ENCODE results near the gene AIG1.
"Not testable (repeated sequence)": the region's sequence is repeated elsewhere in the genome, so short reads cannot be mapped to it uniquely, and the experiment has no call there.

Gene AIG1

GRCh38 chr6:143135325-143135724, 74.6 kb downstream of the AIG1 start:
- Histone ChIP-seq H3K9ac (ENCODE audit: low read length) (no peak overlapping the region), H3K4me1 (ENCODE audit: insufficient read depth, low read length) (no peaks in the 10 kb centered on the region), H3K27ac (ENCODE audit: low read depth, low read length) (no peak overlapping the region), H3K4me3 (ENCODE audit: low read depth in 1 of 2, low read length in 2 of 2) (no peak overlapping the region), H3K36me3 (ENCODE audit: insufficient read depth, low read length) (no peaks in the 10 kb centered on the region), H3K27me3 (ENCODE audit: control insufficient read depth in 1 of 2, insufficient read depth in 2 of 2, low read length in 2 of 2) (no peaks in the 10 kb centered on the region), H3K9me3 (ENCODE audit: low read length) (no peaks in the 10 kb centered on the region)

- no peaks in the 10 kb centered on the region for H3K9me3 ChIP-seq (ENCODE audit: low read length)
- no peaks in the 10 kb centered on the region for H3K36me3 ChIP-seq (ENCODE audit: insufficient read depth, low read length)
- H3K4me3 ChIP-seq (ENCODE audit: low read depth in 1 of 2, low read length in 2 of 2) = no peak overlapping the region
- H3K27me3 ChIP-seq (ENCODE audit: control insufficient read depth in 1 of 2, insufficient read depth in 2 of 2, low read length in 2 of 2) = no peaks in the 10 kb centered on the region
- no peak overlapping the region for H3K27ac ChIP-seq (ENCODE audit: low read depth, low read length)
- H3K4me1 ChIP-seq (ENCODE audit: insufficient read depth, low read length) = peaks cover 4% of the 10 kb centered on the region
- no peak overlapping the region for H3K9ac ChIP-seq (ENCODE audit: low read length)
Observed at GRCh38 chr6:143135797-143136561, 75.3 kb downstream of the AIG1 start.

GRCh38 chr6:143136647-143137046, 76.0 kb downstream of the AIG1 start:
- Histone ChIP-seq H3K4me3 (ENCODE audit: low read depth in 1 of 2, low read length in 2 of 2) (no peak overlapping the region), H3K4me1 (ENCODE audit: insufficient read depth, low read length) (peaks cover 9% of the 10 kb centered on the region), H3K27me3 (ENCODE audit: control insufficient read depth in 1 of 2, insufficient read depth in 2 of 2, low read length in 2 of 2) (no peaks in the 10 kb centered on the region), H3K9ac (ENCODE audit: low read length) (no peak overlapping the region), H3K27ac (ENCODE audit: low read depth, low read length) (no peak overlapping the region), H3K9me3 (ENCODE audit: low read length) (no peaks in the 10 kb centered on the region), H3K36me3 (ENCODE audit: insufficient read depth, low read length) (no peaks in the 10 kb centered on the region)

- peaks cover 9% of the 10 kb centered on the region for H3K4me1 ChIP-seq (ENCODE audit: insufficient read depth, low read length)
- H3K9me3 ChIP-seq (ENCODE audit: low read length) = no peaks in the 10 kb centered on the region
- no peak overlapping the region for H3K4me3 ChIP-seq (ENCODE audit: low read depth in 1 of 2, low read length in 2 of 2)
- H3K9ac ChIP-seq (ENCODE audit: low read length) = no peak overlapping the region
- no peak overlapping the region for H3K27ac ChIP-seq (ENCODE audit: low read depth, low read length)
- no peaks in the 10 kb centered on the region for H3K36me3 ChIP-seq (ENCODE audit: insufficient read depth, low read length)
- H3K27me3 ChIP-seq (ENCODE audit: control insufficient read depth in 1 of 2, insufficient read depth in 2 of 2, low read length in 2 of 2) = no peaks in the 10 kb centered on the region
Observed at GRCh38 chr6:143139239-143139784, 78.6 kb downstream of the AIG1 start.

GRCh38 chr6:143139884-143140283, 79.2 kb downstream of the AIG1 start:
- H3K36me3 ChIP-seq (ENCODE audit: insufficient read depth, low read length); H3K4me3 ChIP-seq (ENCODE audit: low read depth in 1 of 2, low read length in 2 of 2): not testable (repeated sequence)

GRCh38 chr6:143140767-143141166, 80.1 kb downstream of the AIG1 start:
- Histone ChIP-seq H3K27ac (ENCODE audit: low read depth, low read length) (no peak overlapping the region), H3K36me3 (ENCODE audit: insufficient read depth, low read length) (no peaks in the 10 kb centered on the region), H3K27me3 (ENCODE audit: control insufficient read depth in 1 of 2, insufficient read depth in 2 of 2, low read length in 2 of 2) (no peaks in the 10 kb centered on the region), H3K4me3 (ENCODE audit: low read depth in 1 of 2, low read length in 2 of 2) (no peak overlapping the region), H3K9me3 (ENCODE audit: low read length) (no peaks in the 10 kb centered on the region), H3K4me1 (ENCODE audit: insufficient read depth, low read length) (peaks cover 9% of the 10 kb centered on the region), H3K9ac (ENCODE audit: low read length) (no peak overlapping the region)

More at GRCh38 chr6:143139884-143140283, 79.2 kb downstream of the AIG1 start:
- not testable (repeated sequence) for H3K4me1 ChIP-seq (ENCODE audit: insufficient read depth, low read length); H3K27ac ChIP-seq (ENCODE audit: low read depth, low read length); H3K9ac ChIP-seq (ENCODE audit: low read length); H3K27me3 ChIP-seq (ENCODE audit: control insufficient read depth in 1 of 2, insufficient read depth in 2 of 2, low read length in 2 of 2); H3K9me3 ChIP-seq (ENCODE audit: low read length)

- no peak overlapping the region for H3K27ac ChIP-seq (ENCODE audit: low read depth, low read length)
- no peaks in the 10 kb centered on the region for H3K27me3 ChIP-seq (ENCODE audit: control insufficient read depth in 1 of 2, insufficient read depth in 2 of 2, low read length in 2 of 2)
- no peak overlapping the region for H3K9ac ChIP-seq (ENCODE audit: low read length)
- H3K9me3 ChIP-seq (ENCODE audit: low read length) = no peaks in the 10 kb centered on the region
- H3K36me3 ChIP-seq (ENCODE audit: insufficient read depth, low read length) = no peaks in the 10 kb centered on the region
- H3K4me3 ChIP-seq (ENCODE audit: low read depth in 1 of 2, low read length in 2 of 2) = no peak overlapping the region
- peaks cover 9% of the 10 kb centered on the region for H3K4me1 ChIP-seq (ENCODE audit: insufficient read depth, low read length)
Observed at GRCh38 chr6:143141442-143141841, 80.8 kb downstream of the AIG1 start.

- H3K27me3 ChIP-seq (ENCODE audit: control insufficient read depth in 1 of 2, insufficient read depth in 2 of 2, low read length in 2 of 2) = no peaks in the 10 kb centered on the region
- no peak overlapping the region for H3K4me3 ChIP-seq (ENCODE audit: low read depth in 1 of 2, low read length in 2 of 2)
- peaks cover 1% of the 10 kb centered on the region for H3K4me1 ChIP-seq (ENCODE audit: insufficient read depth, low read length)
- H3K27ac ChIP-seq (ENCODE audit: low read depth, low read length) = no peak overlapping the region
- H3K9me3 ChIP-seq (ENCODE audit: low read length) = no peaks in the 10 kb centered on the region
- H3K9ac ChIP-seq (ENCODE audit: low read length) = no peak overlapping the region
- no peaks in the 10 kb centered on the region for H3K36me3 ChIP-seq (ENCODE audit: insufficient read depth, low read length)
Observed at GRCh38 chr6:143146186-143146851, 85.6 kb downstream of the AIG1 start.

- H3K4me1 ChIP-seq (ENCODE audit: insufficient read depth, low read length) = no peaks in the 10 kb centered on the region
- H3K9me3 ChIP-seq (ENCODE audit: low read length) = no peaks in the 10 kb centered on the region
- no peak overlapping the region for H3K4me3 ChIP-seq (ENCODE audit: low read depth in 1 of 2, low read length in 2 of 2)
- H3K27me3 ChIP-seq (ENCODE audit: control insufficient read depth in 1 of 2, insufficient read depth in 2 of 2, low read length in 2 of 2) = no peaks in the 10 kb centered on the region
- H3K36me3 ChIP-seq (ENCODE audit: insufficient read depth, low read length) = no peaks in the 10 kb centered on the region
- H3K27ac ChIP-seq (ENCODE audit: low read depth, low read length) = no peak overlapping the region
- no peak overlapping the region for H3K9ac ChIP-seq (ENCODE audit: low read length)
Observed at GRCh38 chr6:143149771-143150170, 89.1 kb downstream of the AIG1 start.

- Histone ChIP-seq H3K27ac (ENCODE audit: low read depth, low read length) (no peak overlapping the region), H3K9me3 (ENCODE audit: low read length) (no peaks in the 10 kb centered on the region), H3K27me3 (ENCODE audit: control insufficient read depth in 1 of 2, insufficient read depth in 2 of 2, low read length in 2 of 2) (no peaks in the 10 kb centered on the region), H3K36me3 (ENCODE audit: insufficient read depth, low read length) (no peaks in the 10 kb centered on the region), H3K4me3 (ENCODE audit: low read depth in 1 of 2, low read length in 2 of 2) (no peak overlapping the region), H3K4me1 (ENCODE audit: insufficient read depth, low read length) (no peaks in the 10 kb centered on the region), H3K9ac (ENCODE audit: low read length) (no peak overlapping the region)
Observed at GRCh38 chr6:143150281-143150680, 89.6 kb downstream of the AIG1 start.

GRCh38 chr6:143151381-143151780, 90.7 kb downstream of the AIG1 start:
- H3K27ac ChIP-seq (ENCODE audit: low read depth, low read length) = no peak overlapping the region
- no peaks in the 10 kb centered on the region for H3K36me3 ChIP-seq (ENCODE audit: insufficient read depth, low read length)
- H3K27me3 ChIP-seq (ENCODE audit: control insufficient read depth in 1 of 2, insufficient read depth in 2 of 2, low read length in 2 of 2) = no peaks in the 10 kb centered on the region
- H3K9me3 ChIP-seq (ENCODE audit: low read length) = no peaks in the 10 kb centered on the region
- H3K4me3 ChIP-seq (ENCODE audit: low read depth in 1 of 2, low read length in 2 of 2) = no peak overlapping the region
- H3K4me1 ChIP-seq (ENCODE audit: insufficient read depth, low read length) = no peaks in the 10 kb centered on the region
- H3K9ac ChIP-seq (ENCODE audit: low read length) = no peak overlapping the region
